ENCODE measurements around the gene ATP8A2. TPM values are rescaled to one million over a fixed set of nuclear protein-coding genes. Genes with fewer than 3 reads are reported as not detected.

Gene ATP8A2
- total RNA-seq, 6 experiments from 2014 or later: not detected

GRCh38 chr13:25860265-25860664 is 488.5 kb downstream of the ATP8A2 start:
- TF ChIP-seq POLR2A (IDR thresholded peaks at IDR 0.05) (no peak), CTCF (IDR thresholded peaks at IDR 0.05) (no peak)
- 19% methylated on average over 1 of the region's 1 CpG for WGBS (ENCODE audit: insufficient coverage, low coverage, low lambda C conversion rate, missing lambda C conversion rate)
- ATAC-seq: no peak

GRCh38 chr13:25860862-25861261 is 489.1 kb downstream of the ATP8A2 start:
- no peak for TF ChIP-seq CTCF (IDR thresholded peaks at IDR 0.05)
- TF ChIP-seq POLR2A (IDR thresholded peaks at IDR 0.05): no peak
- H3K4me1 ChIP-seq: no peaks in the 10 kb centered on the region
- no peak for DNase-seq
- no peak overlapping the region for H3K4me3 ChIP-seq
- H3K9me3 ChIP-seq: no peaks in the 10 kb centered on the region
- H3K36me3 ChIP-seq: no peaks in the 10 kb centered on the region
- intact Hi-C loops (cut with DNase I): no loop called here
- WGBS (ENCODE audit: insufficient coverage, low coverage, low lambda C conversion rate, missing lambda C conversion rate): 74% methylated on average over 3 of the region's 3 CpGs
- no peak overlapping the region for H3K27ac ChIP-seq
- no peak for ATAC-seq
- H3K27me3 ChIP-seq: no peaks in the 10 kb centered on the region

More at GRCh38 chr13:25860265-25860664, 488.5 kb downstream of the ATP8A2 start:
- intact Hi-C loops (cut with DNase I): no loop called here
- no peaks in the 10 kb centered on the region for H3K27me3 ChIP-seq
- no peaks in the 10 kb centered on the region for H3K36me3 ChIP-seq
- no peak for DNase-seq
- no peak overlapping the region for H3K4me3 ChIP-seq
- H3K9me3 ChIP-seq: no peaks in the 10 kb centered on the region
- H3K4me1 ChIP-seq: no peaks in the 10 kb centered on the region
- H3K27ac ChIP-seq: no peak overlapping the region

- no peaks in the 10 kb centered on the region for H3K36me3 ChIP-seq
- H3K4me1 ChIP-seq: no peaks in the 10 kb centered on the region
- intact Hi-C loops (cut with DNase I): no loop called here
- ATAC-seq (no peak), DNase-seq (no peak)
- H3K4me3 ChIP-seq: no peak overlapping the region
- WGBS (ENCODE audit: insufficient coverage, low coverage, low lambda C conversion rate, missing lambda C conversion rate): 56% methylated on average over 3 of the region's 4 CpGs
- no peak for TF ChIP-seq POLR2A (IDR thresholded peaks at IDR 0.05)
- TF ChIP-seq CTCF (IDR thresholded peaks at IDR 0.05): no peak
- no peak overlapping the region for H3K27ac ChIP-seq
- H3K9me3 ChIP-seq: no peaks in the 10 kb centered on the region
- no peaks in the 10 kb centered on the region for H3K27me3 ChIP-seq
Measured at GRCh38 chr13:25862156-25862555, 490.4 kb downstream of the ATP8A2 start.

- DNase-seq (no peak), ATAC-seq (no peak)
- intact Hi-C loops (cut with DNase I): no loop called here
- no peak overlapping the region for H3K4me3 ChIP-seq
- H3K9me3 ChIP-seq: no peaks in the 10 kb centered on the region
- no peak overlapping the region for H3K27ac ChIP-seq
- WGBS (ENCODE audit: insufficient coverage, low coverage, low lambda C conversion rate, missing lambda C conversion rate): 68% methylated on average over 3 of the region's 6 CpGs
- TF ChIP-seq POLR2A (IDR thresholded peaks at IDR 0.05): no peak
- TF ChIP-seq CTCF (IDR thresholded peaks at IDR 0.05): no peak
- H3K36me3 ChIP-seq: no peaks in the 10 kb centered on the region
- H3K4me1 ChIP-seq: no peaks in the 10 kb centered on the region
- H3K27me3 ChIP-seq: no peaks in the 10 kb centered on the region
Measured at GRCh38 chr13:25864116-25864515, 492.3 kb downstream of the ATP8A2 start.

GRCh38 chr13:25864936-25865335 is 493.2 kb downstream of the ATP8A2 start:
- ATAC-seq: no peak
- DNase-seq: no peak
- no peak for TF ChIP-seq POLR2A (IDR thresholded peaks at IDR 0.05)
- no peak for TF ChIP-seq CTCF (IDR thresholded peaks at IDR 0.05)
- Histone ChIP-seq H3K4me1 (no peaks in the 10 kb centered on the region), H3K27ac (no peak overlapping the region), H3K27me3 (no peaks in the 10 kb centered on the region), H3K36me3 (no peaks in the 10 kb centered on the region), H3K9me3 (no peaks in the 10 kb centered on the region), H3K4me3 (no peak overlapping the region)
- intact Hi-C loops (cut with DNase I): no loop called here
- WGBS (ENCODE audit: insufficient coverage, low coverage, low lambda C conversion rate, missing lambda C conversion rate): 63% methylated on average over 1 of the region's 1 CpG

Data from right lobe of liver (tissue), 6 donors.